WTC11 (cell line): ENCODE measurements around the gene UPF3B. TPM values are rescaled to one million over a fixed set of nuclear protein-coding genes. Genes with fewer than 3 reads are reported as not detected.

Experiments used
- ATAC-seq: fragments of 200-7000 bp; cut with Tn5 transposase; 2 replicates; pipeline ENCODE4 v1.10.0; 2021; ENCODE audit warnings: mild to moderate bottlenecking, moderate library complexity
- CTCF ChIA-PET: fragments of 300-600 bp; sonication (Branson Sonifier 250); formaldehyde crosslinking; loops from one replicate; lab custom pipeline; 2021; ENCODE audit warnings: antibody characterized with exemption; lab: Charles Lee
- POLR2A ChIA-PET: fragments of 350-600 bp; sonication (Branson Sonifier 250); formaldehyde crosslinking; loops from one replicate; lab custom pipeline; 2021; ENCODE audit warnings: antibody characterized with exemption; lab: Charles Lee
- DNase-seq: peaks from one replicate; pipeline ENCODE4 v3.0.0; 2021; ENCODE audit warnings: low spot score
- H3K27ac Mint-ChIP-seq: 2 replicates; pipeline ENCODE4 v1.8.0; 2021; ENCODE audit warnings: mixed read lengths
- H3K27me3 Mint-ChIP-seq: 2 replicates; pipeline ENCODE4 v1.8.0; 2021; ENCODE audit warnings: low read depth, mild to moderate bottlenecking, moderate library complexity, mixed read lengths
- H3K36me3 Mint-ChIP-seq: 2 replicates; pipeline ENCODE4 v1.8.0; 2021; ENCODE audit warnings: mixed read lengths
- H3K4me1 Mint-ChIP-seq: 2 replicates; pipeline ENCODE4 v1.8.0; 2022; ENCODE audit warnings: mixed read lengths
- H3K4me3 Mint-ChIP-seq: 2 replicates; pipeline ENCODE4 v1.8.0; 2021; ENCODE audit warnings: mild to moderate bottlenecking, moderate library complexity, mixed read lengths
- H3K9me3 Mint-ChIP-seq: 2 replicates; pipeline ENCODE4 v1.8.0; 2021; ENCODE audit warnings: mixed read lengths
- ATF1 ChIP-seq: sonication (generic); formaldehyde crosslinking; IDR thresholded peaks from 2 replicates; pipeline ENCODE4 v1.8.1; 2023; ENCODE audit warnings: mild to moderate bottlenecking, moderate library complexity, missing genetic modification reagents
- CDX4 ChIP-seq: fragments of 250-450 bp; sonication (Bioruptor Pico); IDR thresholded peaks from 2 replicates; pipeline ENCODE4 v1.9.0; 2021; ENCODE audit warnings: moderate library complexity, mild to moderate bottlenecking, inconsistent platforms, borderline replicate concordance
- E2F4 ChIP-seq: sonication (generic); formaldehyde crosslinking; IDR thresholded peaks from 2 replicates; pipeline ENCODE4 v1.8.1; 2022; ENCODE audit warnings: low read depth, mild to moderate bottlenecking, moderate library complexity, missing genetic modification reagents, borderline replicate concordance
- EMX1 ChIP-seq: fragments of 250-450 bp; sonication (Bioruptor Pico); IDR thresholded peaks from 2 replicates; pipeline ENCODE4 v1.8.0; 2021; ENCODE audit warnings: mild to moderate bottlenecking
- FOXP1 ChIP-seq: sonication (generic); formaldehyde crosslinking; IDR thresholded peaks from 2 replicates; pipeline ENCODE4 v1.8.0; 2022; ENCODE audit warnings: missing genetic modification reagents, mild to moderate bottlenecking, moderate library complexity, borderline replicate concordance
- GABPB1 ChIP-seq: sonication (generic); formaldehyde crosslinking; IDR thresholded peaks from 2 replicates; pipeline ENCODE4 v1.8.1; 2023; ENCODE audit warnings: mild to moderate bottlenecking, missing genetic modification reagents
- GRHL2 ChIP-seq: fragments of 250-450 bp; sonication (Bioruptor Pico); IDR thresholded peaks from 2 replicates; pipeline ENCODE4 v1.8.0; 2022; ENCODE audit warnings: mild to moderate bottlenecking, moderate library complexity; ENCODE audit not compliant: insufficient replicate concordance, severe bottlenecking
- GTF2I ChIP-seq: fragments of 250-450 bp; sonication (Bioruptor Pico); conservative IDR thresholded peaks from 2 replicates; pipeline ENCODE4 v1.4.0; 2021; ENCODE audit warnings: mild to moderate bottlenecking
- JAZF1 ChIP-seq: fragments of 250-450 bp; sonication (Bioruptor Pico); IDR thresholded peaks from 2 replicates; pipeline ENCODE4 v1.9.0; 2021; ENCODE audit warnings: moderate library complexity, mild to moderate bottlenecking, inconsistent platforms
- JUN ChIP-seq: sonication (generic); formaldehyde crosslinking; IDR thresholded peaks from 2 replicates; pipeline ENCODE4 v1.8.0; 2023; ENCODE audit warnings: mild to moderate bottlenecking, missing genetic modification reagents
- MAX ChIP-seq: sonication (generic); formaldehyde crosslinking; IDR thresholded peaks from 2 replicates; pipeline ENCODE4 v1.8.0; 2022; ENCODE audit warnings: mild to moderate bottlenecking, missing genetic modification reagents
- NFYB ChIP-seq: sonication (generic); formaldehyde crosslinking; conservative IDR thresholded peaks from 2 replicates; pipeline ENCODE4 v1.8.0; 2022; ENCODE audit warnings: low read depth, missing genetic modification reagents
- NR3C1 ChIP-seq: sonication (generic); formaldehyde crosslinking; conservative IDR thresholded peaks from 2 replicates; pipeline ENCODE4 v1.8.1; 2023; ENCODE audit warnings: low read depth, mild to moderate bottlenecking, missing genetic modification reagents
- SP1 ChIP-seq: sonication (generic); formaldehyde crosslinking; conservative IDR thresholded peaks from 2 replicates; pipeline ENCODE4 v1.8.1; 2022; ENCODE audit warnings: missing genetic modification reagents
- ZBTB21 ChIP-seq: sonication (generic); formaldehyde crosslinking; IDR thresholded peaks from 2 replicates; pipeline ENCODE4 v1.8.1; 2023; ENCODE audit warnings: mild to moderate bottlenecking, missing genetic modification reagents, borderline replicate concordance
- ZNF138 ChIP-seq: sonication (generic); formaldehyde crosslinking; conservative IDR thresholded peaks from 2 replicates; pipeline ENCODE4 v1.8.1; 2022; ENCODE audit warnings: mild to moderate bottlenecking, moderate library complexity, missing genetic modification reagents
- ZNF396 ChIP-seq: fragments of 250-450 bp; sonication (Bioruptor Pico); IDR thresholded peaks from 2 replicates; pipeline ENCODE4 v1.8.0; 2021; ENCODE audit warnings: mild to moderate bottlenecking, moderate library complexity, borderline replicate concordance
- ZNF671 ChIP-seq: fragments of 250-450 bp; sonication (Bioruptor Pico); IDR thresholded peaks from 2 replicates; pipeline ENCODE4 v1.8.0; 2021; ENCODE audit warnings: mild to moderate bottlenecking
- ZSCAN18 ChIP-seq: fragments of 250-450 bp; sonication (Bioruptor Pico); IDR thresholded peaks from 2 replicates; pipeline ENCODE4 v2.1.2; 2022; ENCODE audit warnings: mild to moderate bottlenecking, moderate library complexity
- total RNA-seq: library from RNA; stranded (reverse); gene quantifications from 3 replicates; pipeline ENCODE4 v1.2.3, GENCODE V29; 2021
- TF ChIP-seq, protein P1 (sequence below): sonication (generic); formaldehyde crosslinking; conservative IDR thresholded peaks from 2 replicates; pipeline ENCODE4 v1.8.1; 2022; ENCODE audit warnings: mild to moderate bottlenecking, missing genetic modification reagents
- TF ChIP-seq, protein P2 (sequence below): sonication (generic); formaldehyde crosslinking; IDR thresholded peaks from 2 replicates; pipeline ENCODE4 v1.8.1; 2023; ENCODE audit warnings: mild to moderate bottlenecking, moderate library complexity, missing genetic modification reagents
- TF ChIP-seq, protein P3 (sequence below): fragments of 250-450 bp; sonication (Bioruptor Pico); IDR thresholded peaks from 2 replicates; pipeline ENCODE4 v1.8.0; 2021; ENCODE audit warnings: mild to moderate bottlenecking

Gene UPF3B
- total RNA-seq, 1 experiment from 2014 or later = 19.2 TPM

GRCh38 chrX:119791437-119792231, 61.1 kb downstream of the UPF3B start, which contains the start of gene RPL39:
Gene RPL39, minus strand, starts transcription at chrX:119791630. Its CDS starts 54 bp downstream, at chrX:119791576.
- H3K36me3 Mint-ChIP-seq = peaks cover 42% of the 10 kb centered on the region
- peak within 1 kb of the TSS; percentile 95 for H3K27ac Mint-ChIP-seq
- peaks cover 22% of the 10 kb centered on the region for H3K4me1 Mint-ChIP-seq
- POLR2A ChIA-PET = interaction anchor here (0.6 to 1.9 kb wide), 12 partner anchors 25 to 324 kb away, joined by 3 to 34 read pairs (median 4); partner anchors contain the start of genes NDUFA1, NKRF, RNF113A and SEPTIN6
- CTCF ChIA-PET = interaction anchor here (0.6 to 1.6 kb wide), 8 partner anchors 12 to 276 kb away, joined by 3 to 12 read pairs (median 4); partner anchors contain the start of genes AKAP14 and SOWAHD
- peak within 1 kb of the TSS; percentile 95 for H3K4me3 Mint-ChIP-seq
- H3K9me3 Mint-ChIP-seq = no peaks in the 10 kb centered on the region
- ATAC-seq = peak; percentile 89
- DNase-seq = peak; percentile 78
- no peaks in the 10 kb centered on the region for H3K27me3 Mint-ChIP-seq
- TF ChIP-seq ZNF671 (CRISPR knock-in tag) (no peak), GABPB1 (0 out of 2 replicates have a peak, but pooled peaks have one; percentile 33), ZBTB21 (CRISPR knock-in tag) (0 out of 2 replicates have a peak, but pooled peaks have one; percentile 8), MAX (CRISPR knock-in tag) (peak; percentile 63), NFYB (no peak), JAZF1 (CRISPR knock-in tag) (no peak), FOXP1 (CRISPR knock-in tag) (0 out of 2 replicates have a peak, but pooled peaks have one; percentile 10), ZNF396 (CRISPR knock-in tag) (no peak), ZNF138 (no peak), SP1 (CRISPR knock-in tag) (peak; percentile 64)
- TF ChIP-seq, protein P1, sequence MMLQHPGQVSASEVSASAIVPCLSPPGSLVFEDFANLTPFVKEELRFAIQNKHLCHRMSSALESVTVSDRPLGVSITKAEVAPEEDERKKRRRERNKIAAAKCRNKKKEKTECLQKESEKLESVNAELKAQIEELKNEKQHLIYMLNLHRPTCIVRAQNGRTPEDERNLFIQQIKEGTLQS (CRISPR knock-in tag) = no peak

DNA sequence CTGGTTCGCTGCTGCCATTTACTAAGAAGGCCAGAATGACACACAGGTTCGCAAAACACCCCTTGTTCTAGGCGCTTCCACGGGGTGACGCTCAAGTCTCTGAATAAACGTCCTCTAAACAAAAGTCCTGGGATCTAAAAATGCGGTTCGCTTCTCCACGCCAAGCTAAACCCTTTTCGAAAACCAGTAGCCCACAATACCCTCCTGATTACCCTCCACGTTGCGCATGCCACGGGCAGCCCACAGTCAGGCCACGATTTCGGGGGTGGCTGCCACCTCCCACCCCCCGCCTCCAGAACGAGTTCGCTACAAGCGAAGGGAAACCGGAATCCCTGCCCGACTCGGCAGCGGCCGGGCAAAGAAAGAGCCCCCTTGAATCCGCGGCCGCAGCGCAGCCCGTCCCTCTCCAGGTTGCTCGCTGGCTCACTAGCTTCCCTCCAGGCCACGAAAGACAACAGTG, 61.8 kb downstream of the UPF3B start:
- Mint-ChIP-seq H3K27ac (peak overlapping the region; percentile 89), H3K4me3 (peak overlapping the region; percentile 95), H3K4me1 (peaks cover 22% of the 10 kb centered on the region), H3K9me3 (no peaks in the 10 kb centered on the region), H3K36me3 (peaks cover 47% of the 10 kb centered on the region), H3K27me3 (no peaks in the 10 kb centered on the region)
- CTCF ChIA-PET = interaction anchor here (0.7 to 1.6 kb wide), 7 partner anchors 11 to 181 kb away, joined by 3 to 12 read pairs (median 4); partner anchors contain the start of genes AKAP14 and SOWAHD
- DNase-seq (no peak), ATAC-seq (peak; percentile 4; the same call in 1 of the 2 replicates)
- POLR2A ChIA-PET = interaction anchor here (0.6 to 1.9 kb wide), 11 partner anchors 26 to 323 kb away, joined by 3 to 34 read pairs (median 4); partner anchors contain the start of genes NDUFA1, NKRF, RNF113A and SEPTIN6
- TF ChIP-seq ZSCAN18 (CRISPR knock-in tag) = no peak
- TF ChIP-seq, protein P2, sequence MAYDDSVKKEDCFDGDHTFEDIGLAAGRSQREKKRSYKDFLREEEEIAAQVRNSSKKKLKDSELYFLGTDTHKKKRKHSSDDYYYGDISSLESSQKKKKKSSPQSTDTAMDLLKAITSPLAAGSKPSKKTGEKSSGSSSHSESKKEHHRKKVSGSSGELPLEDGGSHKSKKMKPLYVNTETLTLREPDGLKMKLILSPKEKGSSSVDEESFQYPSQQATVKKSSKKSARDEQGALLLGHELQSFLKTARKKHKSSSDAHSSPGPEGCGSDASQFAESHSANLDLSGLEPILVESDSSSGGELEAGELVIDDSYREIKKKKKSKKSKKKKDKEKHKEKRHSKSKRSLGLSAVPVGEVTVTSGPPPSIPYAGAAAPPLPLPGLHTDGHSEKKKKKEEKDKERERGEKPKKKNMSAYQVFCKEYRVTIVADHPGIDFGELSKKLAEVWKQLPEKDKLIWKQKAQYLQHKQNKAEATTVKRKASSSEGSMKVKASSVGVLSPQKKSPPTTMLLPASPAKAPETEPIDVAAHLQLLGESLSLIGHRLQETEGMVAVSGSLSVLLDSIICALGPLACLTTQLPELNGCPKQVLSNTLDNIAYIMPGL (CRISPR knock-in tag) = no peak
- no peak for TF ChIP-seq NR3C1 (CRISPR knock-in tag)
- TF ChIP-seq JUN (CRISPR knock-in tag) = no peak
- no peak for TF ChIP-seq EMX1
- TF ChIP-seq GTF2I (CRISPR knock-in tag) = no peak
- TF ChIP-seq E2F4 = no peak
- TF ChIP-seq CDX4 (CRISPR knock-in tag) = no peak
- no peak for TF ChIP-seq ATF1 (CRISPR knock-in tag)
- TF ChIP-seq GABPB1 = no peak
- TF ChIP-seq ZNF138 = no peak
- TF ChIP-seq, protein P3, sequence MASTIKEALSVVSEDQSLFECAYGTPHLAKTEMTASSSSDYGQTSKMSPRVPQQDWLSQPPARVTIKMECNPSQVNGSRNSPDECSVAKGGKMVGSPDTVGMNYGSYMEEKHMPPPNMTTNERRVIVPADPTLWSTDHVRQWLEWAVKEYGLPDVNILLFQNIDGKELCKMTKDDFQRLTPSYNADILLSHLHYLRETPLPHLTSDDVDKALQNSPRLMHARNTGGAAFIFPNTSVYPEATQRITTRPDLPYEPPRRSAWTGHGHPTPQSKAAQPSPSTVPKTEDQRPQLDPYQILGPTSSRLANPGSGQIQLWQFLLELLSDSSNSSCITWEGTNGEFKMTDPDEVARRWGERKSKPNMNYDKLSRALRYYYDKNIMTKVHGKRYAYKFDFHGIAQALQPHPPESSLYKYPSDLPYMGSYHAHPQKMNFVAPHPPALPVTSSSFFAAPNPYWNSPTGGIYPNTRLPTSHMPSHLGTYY (CRISPR knock-in tag) = no peak
- no peak for TF ChIP-seq GRHL2 (CRISPR knock-in tag)
